ENCODE results near the gene TMEM242.

The TMEM242 gene

GRCh38 chr6:157267654-157268053 is 55.7 kb downstream of the TMEM242 start:
- Histone ChIP-seq H3K4me3 (ENCODE audit: low read length, poor library complexity, severe bottlenecking) (no peak overlapping the region), H3F3A (ENCODE audit: low read depth) (no peaks in the 10 kb centered on the region), H3K4me2 (ENCODE audit: low read depth, low read length, poor library complexity, severe bottlenecking) (no peak overlapping the region), H3K79me2 (ENCODE audit: insufficient read depth, low read length) (no peaks in the 10 kb centered on the region), H3K9me3 (ENCODE audit: insufficient read depth, low read depth, low read length) (no peaks in the 10 kb centered on the region), H4K20me1 (ENCODE audit: insufficient read depth, low read length, poor library complexity, severe bottlenecking) (no peaks in the 10 kb centered on the region), H3K4me1 (ENCODE audit: insufficient read depth, low read length, poor library complexity, severe bottlenecking) (no peaks in the 10 kb centered on the region), H3K27me3 (ENCODE audit: insufficient read depth, low read length, poor library complexity, severe bottlenecking) (no peaks in the 10 kb centered on the region), H3K9ac (ENCODE audit: low read depth, low read length, poor library complexity, severe bottlenecking) (no peak overlapping the region), H3K9me2 (replicated peaks; ENCODE audit: low read depth, low read length) (no peaks in the 10 kb centered on the region), H3K36me3 (ENCODE audit: insufficient read depth, low read length) (no peaks in the 10 kb centered on the region), H2AFZ (ENCODE audit: low read length) (no peak overlapping the region)
- TF ChIP-seq CTCF (conservative IDR thresholded peaks at IDR 0.05; ENCODE audit: low read length) (no peak), EZH2phosphoT487 (IDR thresholded peaks at IDR 0.05; ENCODE audit: borderline replicate concordance) (no peak)

GRCh38 chr6:157267109-157267611 is 56.2 kb downstream of the TMEM242 start:
- Histone ChIP-seq H3K4me1 (ENCODE audit: insufficient read depth, low read length, poor library complexity, severe bottlenecking) (no peaks in the 10 kb centered on the region), H3K9ac (ENCODE audit: low read depth, low read length, poor library complexity, severe bottlenecking) (no peak overlapping the region), H3K9me3 (ENCODE audit: insufficient read depth, low read depth, low read length) (no peaks in the 10 kb centered on the region), H3K79me2 (ENCODE audit: insufficient read depth, low read length) (no peaks in the 10 kb centered on the region), H4K20me1 (ENCODE audit: insufficient read depth, low read length, poor library complexity, severe bottlenecking) (no peaks in the 10 kb centered on the region), H3K9me2 (replicated peaks; ENCODE audit: low read depth, low read length) (no peaks in the 10 kb centered on the region), H2AFZ (ENCODE audit: low read length) (no peak overlapping the region), H3F3A (ENCODE audit: low read depth) (no peaks in the 10 kb centered on the region), H3K36me3 (ENCODE audit: insufficient read depth, low read length) (no peaks in the 10 kb centered on the region), H3K4me2 (ENCODE audit: low read depth, low read length, poor library complexity, severe bottlenecking) (no peak overlapping the region), H3K27me3 (ENCODE audit: insufficient read depth, low read length, poor library complexity, severe bottlenecking) (no peaks in the 10 kb centered on the region), H3K4me3 (ENCODE audit: low read length, poor library complexity, severe bottlenecking) (no peak overlapping the region)
- TF ChIP-seq EZH2phosphoT487 (IDR thresholded peaks at IDR 0.05; ENCODE audit: borderline replicate concordance) = no peak
- no peak for TF ChIP-seq CTCF (conservative IDR thresholded peaks at IDR 0.05; ENCODE audit: low read length)

GRCh38 chr6:157266274-157267101 is 56.8 kb downstream of the TMEM242 start:
- Histone ChIP-seq H2AFZ (ENCODE audit: low read length) (no peak overlapping the region), H3K4me1 (ENCODE audit: insufficient read depth, low read length, poor library complexity, severe bottlenecking) (no peaks in the 10 kb centered on the region), H3K9ac (ENCODE audit: low read depth, low read length, poor library complexity, severe bottlenecking) (no peak overlapping the region), H4K20me1 (ENCODE audit: insufficient read depth, low read length, poor library complexity, severe bottlenecking) (no peaks in the 10 kb centered on the region), H3K9me3 (ENCODE audit: insufficient read depth, low read depth, low read length) (no peaks in the 10 kb centered on the region), H3K27me3 (ENCODE audit: insufficient read depth, low read length, poor library complexity, severe bottlenecking) (no peaks in the 10 kb centered on the region), H3K79me2 (ENCODE audit: insufficient read depth, low read length) (no peaks in the 10 kb centered on the region), H3K36me3 (ENCODE audit: insufficient read depth, low read length) (no peaks in the 10 kb centered on the region), H3K4me2 (ENCODE audit: low read depth, low read length, poor library complexity, severe bottlenecking) (no peak overlapping the region), H3K4me3 (ENCODE audit: low read length, poor library complexity, severe bottlenecking) (no peak overlapping the region), H3F3A (ENCODE audit: low read depth) (no peaks in the 10 kb centered on the region), H3K9me2 (replicated peaks; ENCODE audit: low read depth, low read length) (no peaks in the 10 kb centered on the region)
- TF ChIP-seq EZH2phosphoT487 (IDR thresholded peaks at IDR 0.05; ENCODE audit: borderline replicate concordance) = no peak

Data from Loucy (cell line).